KG1 (cell line): ENCODE measurements around the gene RCAN2.
"Not testable (repeated sequence)": the region's sequence is repeated elsewhere in the genome, so short reads cannot be mapped to it uniquely, and the experiment has no call there.

Experiments
- DNase-seq: peaks from one replicate; lab custom pipeline; 2025; lab: John Stamatoyannopoulos, UW

Gene RCAN2

DNA sequence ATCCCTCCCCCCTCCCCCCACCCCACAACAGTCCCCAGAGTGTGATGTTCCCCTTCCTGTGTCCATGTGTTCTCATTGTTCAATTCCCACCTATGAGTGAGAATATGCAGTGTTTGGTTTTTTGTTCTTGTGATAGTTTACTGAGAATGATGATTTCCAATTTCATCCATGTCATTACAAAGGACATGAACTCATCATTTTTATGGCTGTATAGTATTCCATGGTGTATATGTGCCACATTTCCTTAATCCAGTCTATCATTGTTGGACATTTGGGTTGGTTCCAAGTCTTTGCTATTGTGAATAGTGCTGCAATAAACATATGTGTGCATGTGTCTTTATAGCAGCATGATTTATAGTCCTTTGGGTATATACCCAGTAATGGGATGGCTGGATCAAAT, 158.8 kb downstream of the RCAN2 start:
- not testable (repeated sequence) for DNase-seq

DNA sequence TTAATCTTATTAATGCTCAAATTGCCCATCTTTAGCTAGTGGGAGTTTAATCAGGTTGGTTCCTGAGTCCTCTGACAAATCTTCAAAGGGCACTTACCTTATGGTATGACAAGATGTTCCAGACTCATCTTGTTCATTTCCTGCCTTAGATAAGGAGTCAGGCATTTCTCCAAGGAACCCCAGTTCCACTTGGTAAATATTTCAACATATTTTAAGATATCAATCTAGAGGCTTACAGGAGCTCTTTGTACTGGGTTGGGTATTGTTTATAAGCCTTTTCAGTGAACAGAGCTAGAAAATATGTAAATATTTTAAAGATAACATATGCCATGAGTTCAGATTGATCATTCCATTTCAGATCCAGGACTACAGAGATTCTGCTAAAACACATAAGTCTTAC, 159.8 kb downstream of the RCAN2 start:
- DNase-seq: no peak

DNA sequence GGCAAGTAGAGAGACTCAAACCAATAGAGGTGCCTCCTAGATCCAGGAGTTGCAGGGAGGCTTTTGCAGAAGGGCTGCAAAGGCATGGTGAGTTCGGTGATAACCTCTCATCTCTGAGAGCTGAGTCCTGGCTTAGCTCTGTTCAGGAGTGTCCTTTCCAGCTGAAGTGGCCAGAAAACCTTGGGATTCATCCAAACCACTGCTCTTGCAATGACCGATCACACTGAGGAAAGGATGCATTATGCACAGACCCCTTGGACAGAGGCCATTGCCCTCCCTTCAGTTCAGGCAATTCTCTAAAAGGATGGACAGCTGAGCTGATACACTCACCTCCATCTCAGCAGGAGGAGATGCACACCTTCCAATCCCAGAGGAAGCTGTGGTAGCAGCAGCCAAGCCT, 161.7 kb downstream of the RCAN2 start:
- no peak for DNase-seq

DNA sequence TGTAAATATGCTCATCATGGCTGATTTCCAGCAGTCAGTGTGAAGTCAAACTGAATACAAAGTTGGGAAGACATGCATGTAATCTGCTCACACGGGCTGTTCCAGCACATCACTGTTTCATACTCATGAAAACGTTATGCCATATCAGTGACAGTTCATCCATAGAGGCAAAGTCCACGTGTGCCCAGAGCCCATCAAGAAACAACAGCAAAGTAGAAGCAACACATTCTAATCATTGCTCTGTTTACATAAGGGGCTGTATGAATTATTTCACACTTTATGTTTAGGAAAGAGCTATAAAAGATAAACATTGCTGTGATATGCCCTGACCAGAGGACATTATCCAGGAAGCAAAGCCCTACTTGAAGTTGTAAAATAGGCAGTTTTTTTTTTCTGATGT, 163.5 kb downstream of the RCAN2 start:
- no peak for DNase-seq

DNA sequence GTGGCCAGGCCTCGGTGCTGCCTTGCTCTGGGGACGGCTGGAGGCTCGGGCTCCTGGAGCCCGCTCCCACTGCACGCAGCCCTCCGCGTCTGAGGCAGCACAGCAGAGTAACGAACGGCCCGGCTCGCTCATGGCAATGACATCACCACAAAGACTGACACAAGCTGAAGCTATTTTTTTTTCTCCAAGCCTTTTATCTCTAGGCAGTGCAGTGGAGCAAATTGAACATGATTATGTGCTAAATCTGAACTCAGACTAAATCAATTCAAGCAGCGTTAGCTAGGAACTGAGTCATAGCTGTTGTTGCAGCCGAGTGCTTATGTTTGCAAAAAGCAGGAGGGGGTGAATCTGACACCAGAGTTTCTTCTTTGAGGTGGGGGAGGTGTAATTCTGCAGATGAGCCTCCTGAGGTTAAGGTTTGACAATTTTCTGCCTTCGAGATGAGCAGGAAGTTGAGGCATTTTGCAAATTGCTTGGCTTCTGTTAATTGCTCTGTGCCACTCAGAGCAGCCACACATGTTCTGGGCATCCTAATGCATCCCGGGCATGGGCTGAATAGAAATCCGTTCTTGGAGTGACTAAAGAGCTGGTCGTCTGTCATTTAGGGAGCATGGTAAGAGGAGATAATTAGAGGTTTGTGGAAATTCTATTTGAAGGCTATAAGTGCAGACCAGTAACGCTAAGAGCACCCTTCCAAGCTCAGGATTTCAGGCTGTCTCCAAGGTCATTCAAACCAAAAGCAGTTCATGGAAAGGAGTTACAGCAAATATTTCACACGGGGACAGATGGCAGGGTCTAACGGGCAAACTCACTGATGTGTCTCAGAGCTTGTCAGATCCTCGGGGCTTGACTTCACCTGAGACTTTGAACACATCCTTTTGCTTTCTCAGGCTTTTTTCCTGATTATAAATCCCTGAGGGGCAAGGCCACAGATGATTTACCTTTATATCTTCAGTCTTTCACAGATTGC, 165.4 kb downstream of the RCAN2 start:
- DNase-seq: no peak

DNA sequence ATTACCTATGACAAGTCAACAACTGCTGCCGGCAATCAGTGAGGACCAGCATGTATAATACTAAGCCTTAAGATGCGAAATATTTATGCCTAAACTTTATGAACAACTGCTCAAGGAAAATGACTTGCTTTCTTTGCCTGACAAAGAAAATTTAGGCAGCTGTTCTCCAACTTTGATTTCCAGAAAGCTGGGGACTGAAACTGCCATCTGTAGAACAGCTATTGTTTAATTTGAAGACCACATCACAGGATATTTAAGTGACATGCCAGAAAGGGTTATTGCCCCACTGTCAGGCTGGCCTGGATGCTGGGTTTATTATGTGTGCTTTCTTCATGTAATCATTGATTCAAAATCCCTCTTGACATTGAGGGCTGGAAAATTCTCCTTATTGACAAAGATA, 166.5 kb downstream of the RCAN2 start:
- DNase-seq: no peak

DNA sequence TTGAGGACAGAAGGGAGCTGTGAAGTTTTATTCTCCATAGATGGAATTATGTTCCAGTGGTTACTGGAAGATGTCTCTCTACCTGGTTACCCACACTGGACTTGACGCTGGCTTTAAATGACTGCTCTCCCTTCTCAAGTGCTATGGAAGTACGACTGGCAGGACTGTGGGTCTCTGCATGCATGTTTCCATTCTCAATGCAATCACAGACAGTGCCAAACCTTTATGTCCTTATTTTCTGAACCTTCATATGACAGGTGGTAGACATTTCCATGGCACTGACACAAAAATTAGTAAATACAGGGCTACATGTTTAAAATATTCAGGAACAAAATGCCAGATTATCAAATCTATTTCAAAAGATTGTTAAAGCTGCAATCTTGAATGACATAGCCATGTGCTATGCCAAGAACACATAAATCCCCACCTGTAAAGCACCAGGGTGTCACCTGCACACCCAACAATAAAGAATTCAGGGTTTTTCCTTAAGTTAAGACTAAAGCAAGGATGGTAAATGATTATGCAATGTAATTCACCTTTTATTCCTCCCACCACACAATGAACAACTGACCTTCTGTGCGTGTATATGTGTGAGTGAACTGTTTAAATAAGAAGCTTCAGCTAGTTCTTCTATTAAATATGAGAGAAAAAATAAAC, 167.2 kb downstream of the RCAN2 start:
- no peak for DNase-seq

DNA sequence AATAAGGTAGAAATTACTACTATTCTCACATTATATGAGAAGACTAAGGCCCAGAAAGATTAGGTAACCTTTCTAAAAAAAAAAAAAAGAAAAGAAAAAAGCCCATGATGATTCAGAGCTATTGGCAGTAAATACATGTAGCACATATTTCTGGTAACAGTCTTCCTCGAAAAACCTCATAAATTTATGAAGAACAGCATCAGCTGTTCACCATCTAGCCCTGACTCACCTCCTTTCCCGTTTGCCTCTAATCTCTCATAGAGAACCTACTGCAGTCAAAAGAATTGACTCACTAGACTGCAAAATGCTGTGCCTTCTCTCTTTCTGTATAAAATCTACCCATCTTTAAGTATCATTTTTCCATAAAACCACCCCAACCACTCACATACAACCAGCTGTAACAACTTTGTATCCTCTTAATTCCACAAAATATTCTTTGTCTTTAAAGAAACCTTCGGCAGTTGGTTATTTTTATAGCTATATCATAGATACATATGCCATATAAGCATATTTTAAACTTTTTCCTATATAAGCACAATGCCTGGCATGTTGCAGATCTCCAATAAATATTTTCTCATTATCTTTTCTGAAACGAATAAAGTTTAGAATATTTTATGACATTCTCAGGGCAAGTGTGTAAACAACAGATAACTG, 167.8 kb downstream of the RCAN2 start:
- no peak for DNase-seq

DNA sequence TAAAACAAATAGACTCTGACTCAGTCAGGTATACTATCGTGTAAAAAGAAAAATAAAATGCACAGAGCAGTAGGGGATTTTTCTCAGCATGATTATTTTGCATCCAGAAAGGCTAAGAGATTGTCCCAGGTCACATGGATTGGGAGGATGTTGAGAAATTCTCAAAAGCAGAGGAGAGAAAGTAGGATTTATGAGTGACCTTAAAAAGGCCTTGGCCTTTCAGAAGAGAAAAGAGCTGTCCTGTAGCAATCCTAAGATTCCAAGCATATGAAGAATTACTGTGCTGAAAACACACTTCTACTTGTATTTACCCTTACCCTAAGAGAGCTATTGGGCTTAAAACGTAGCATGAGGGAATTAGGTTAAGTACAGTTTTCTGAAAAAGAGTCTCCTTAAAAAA, 170.7 kb downstream of the RCAN2 start:
- DNase-seq: no peak

DNA sequence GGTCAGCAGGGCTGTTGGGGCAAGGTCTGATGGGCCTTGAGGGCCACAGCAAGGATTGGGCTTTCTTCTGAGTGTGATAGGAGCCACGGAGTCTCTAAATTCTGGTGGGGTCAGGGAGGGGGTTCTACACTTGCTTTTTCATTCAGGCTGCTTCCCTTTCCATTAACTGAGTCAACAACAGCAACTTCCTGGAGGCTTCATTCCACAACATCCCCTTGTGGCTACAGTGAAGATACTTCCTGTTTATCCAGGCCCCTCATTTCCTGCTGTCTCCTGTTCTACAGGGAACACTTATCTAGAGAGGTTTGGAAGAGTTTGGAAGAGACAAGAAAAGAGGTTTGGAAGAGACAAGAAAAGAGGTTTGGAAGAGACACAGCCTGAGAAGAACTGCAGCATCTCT, 175.7 kb downstream of the RCAN2 start:
- DNase-seq: no peak

DNA sequence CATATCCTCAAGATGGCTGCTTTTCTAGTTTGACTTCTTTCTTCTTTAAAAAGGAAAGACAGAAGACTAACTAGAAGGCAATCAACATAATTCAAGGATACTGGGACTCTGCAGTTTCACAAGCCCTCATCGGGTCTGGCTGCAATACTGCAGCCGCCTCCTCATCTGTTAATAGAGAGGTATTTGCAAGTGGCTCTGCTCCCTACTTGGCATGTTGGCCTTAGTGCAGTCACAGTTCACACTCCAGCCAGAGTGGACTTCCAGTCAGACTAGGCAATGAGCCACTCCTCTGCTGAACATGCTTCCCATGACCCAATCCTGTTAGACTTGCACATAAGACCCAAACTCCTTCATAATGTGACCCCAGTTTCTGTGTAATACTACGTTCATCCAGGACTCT, 178.6 kb downstream of the RCAN2 start:
- no peak for DNase-seq

DNA sequence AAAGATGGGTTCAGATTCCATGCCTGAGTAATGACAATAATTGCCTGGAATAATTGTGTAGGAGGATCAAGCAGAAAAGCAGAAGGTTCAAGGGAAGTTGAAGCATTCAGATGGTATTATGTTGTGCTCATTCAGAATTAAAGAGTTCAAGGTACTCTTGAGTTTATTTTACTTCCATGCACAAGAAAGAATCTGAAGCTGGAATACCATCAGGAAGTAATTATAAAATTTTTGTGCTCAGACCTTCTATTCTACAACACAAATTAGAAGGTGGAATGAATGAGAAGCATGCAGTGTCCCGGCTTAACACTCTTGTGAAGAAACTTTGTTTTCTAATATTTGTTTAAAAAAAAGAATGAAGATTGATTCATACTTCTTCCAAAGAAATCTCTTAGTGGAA, 181.1 kb downstream of the RCAN2 start:
- DNase-seq: no peak

DNA sequence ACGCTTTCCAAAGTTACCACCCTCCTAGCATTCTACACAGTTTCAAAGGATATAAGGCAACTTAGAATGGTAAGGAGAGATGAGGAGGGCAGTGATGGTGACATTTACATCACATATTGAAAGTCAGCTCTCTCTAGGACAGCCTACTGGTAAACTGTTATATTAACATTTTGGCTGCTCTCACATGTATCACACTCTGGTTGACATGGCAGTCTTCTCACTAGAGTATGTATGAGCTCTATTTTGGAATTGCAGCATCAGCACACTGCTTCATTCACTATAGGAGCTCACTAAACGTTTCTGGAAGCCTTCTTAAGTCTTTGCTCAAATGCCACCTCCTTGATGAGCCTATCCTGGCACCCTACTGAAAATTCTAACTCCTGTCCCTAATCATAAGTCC, 184.8 kb downstream of the RCAN2 start:
- no peak for DNase-seq

DNA sequence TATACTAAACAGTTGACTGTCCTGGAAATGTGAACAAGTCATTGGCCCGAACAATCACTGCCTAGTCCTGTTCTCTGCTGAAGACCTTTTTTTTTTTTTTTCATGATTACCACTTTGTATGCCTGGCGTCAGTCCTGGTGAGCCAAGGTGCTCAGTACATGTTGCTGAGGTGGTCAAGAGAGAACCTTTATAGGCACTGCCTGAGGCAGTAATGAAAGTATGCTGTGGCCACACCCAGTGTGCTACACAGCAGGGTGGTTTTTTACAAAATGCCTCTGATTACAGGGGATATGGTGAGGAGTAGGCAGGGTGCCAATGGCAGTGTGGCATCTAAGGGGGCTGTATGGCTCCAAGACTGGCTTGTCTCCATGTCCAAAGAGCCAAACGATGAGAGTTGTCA, 185.4 kb downstream of the RCAN2 start:
- DNase-seq: no peak

DNA sequence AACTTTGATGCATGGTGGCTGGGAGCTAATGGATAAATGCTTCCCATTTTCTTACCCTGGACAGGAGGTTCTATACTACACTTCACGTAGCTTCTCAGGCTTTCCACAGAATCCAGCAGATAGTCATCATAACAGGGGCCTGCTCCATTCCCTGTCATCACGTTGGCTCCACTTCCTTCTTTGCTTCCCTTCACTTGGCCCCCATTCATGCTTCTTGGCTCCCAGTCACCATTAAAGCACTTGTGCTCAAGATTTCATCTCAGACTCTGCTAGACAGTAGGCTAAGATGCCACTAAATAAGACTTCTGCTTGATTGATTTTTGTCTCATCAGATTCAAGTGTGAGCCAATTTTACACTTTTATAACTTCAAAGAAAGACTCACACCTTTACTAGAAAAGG, 186.0 kb downstream of the RCAN2 start:
- DNase-seq: no peak

DNA sequence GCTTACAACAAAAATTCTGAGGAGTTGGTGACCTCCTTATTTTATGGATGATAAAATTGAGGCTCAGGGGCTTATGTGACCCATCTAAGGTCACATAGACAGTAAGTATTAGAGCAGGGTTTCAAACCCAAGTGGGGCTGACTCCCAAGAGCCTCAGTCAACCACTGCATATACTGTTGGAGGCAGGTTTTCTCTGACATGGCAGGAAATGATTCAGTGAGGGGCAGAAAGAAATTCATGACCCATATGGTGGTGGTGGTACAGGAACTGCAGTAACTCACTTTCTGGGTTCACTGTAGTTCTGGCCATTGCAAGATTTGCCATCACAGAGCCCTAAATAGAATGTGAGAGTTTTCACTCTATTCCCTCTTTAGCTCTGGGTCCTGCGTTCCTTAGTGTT, 188.4 kb downstream of the RCAN2 start:
- no peak for DNase-seq

DNA sequence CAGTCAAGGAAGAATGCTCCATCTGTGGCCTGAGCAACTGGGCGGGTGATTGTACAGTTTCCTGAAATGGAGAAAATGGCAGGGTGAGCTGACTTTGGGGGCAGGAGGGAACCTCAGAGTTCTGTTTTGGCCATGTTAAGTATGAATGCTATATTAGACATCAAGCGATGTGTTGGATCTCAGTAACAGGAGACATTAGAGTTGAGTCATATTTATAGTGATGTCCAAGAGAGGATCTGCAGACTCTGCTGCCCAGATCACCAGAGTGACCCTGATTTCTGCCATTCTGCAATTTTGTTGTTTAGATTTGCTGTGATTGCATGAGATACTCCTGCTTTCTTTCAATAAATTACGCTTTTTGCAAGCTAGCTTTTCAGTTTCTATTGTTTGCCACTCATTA, 189.1 kb downstream of the RCAN2 start:
- DNase-seq: no peak

DNA sequence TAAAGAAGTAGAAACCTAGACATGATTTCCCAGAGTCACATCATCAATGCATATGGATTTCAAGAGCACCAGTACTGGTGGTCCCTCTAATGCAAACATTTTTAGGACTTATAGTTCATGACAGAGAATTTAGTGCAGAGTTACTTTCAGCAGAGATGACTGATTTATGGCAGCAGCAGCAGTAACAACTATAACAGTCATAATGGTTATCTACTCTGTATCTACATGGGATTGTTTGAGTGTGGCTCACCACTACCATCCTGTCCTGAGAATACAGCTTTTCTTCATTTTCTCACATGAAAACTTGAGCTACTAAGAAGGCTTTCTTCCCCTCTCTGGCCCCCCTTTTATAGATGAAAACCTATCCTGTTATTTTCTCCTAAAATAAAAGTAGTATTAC, 192.0 kb downstream of the RCAN2 start:
- no peak for DNase-seq

DNA sequence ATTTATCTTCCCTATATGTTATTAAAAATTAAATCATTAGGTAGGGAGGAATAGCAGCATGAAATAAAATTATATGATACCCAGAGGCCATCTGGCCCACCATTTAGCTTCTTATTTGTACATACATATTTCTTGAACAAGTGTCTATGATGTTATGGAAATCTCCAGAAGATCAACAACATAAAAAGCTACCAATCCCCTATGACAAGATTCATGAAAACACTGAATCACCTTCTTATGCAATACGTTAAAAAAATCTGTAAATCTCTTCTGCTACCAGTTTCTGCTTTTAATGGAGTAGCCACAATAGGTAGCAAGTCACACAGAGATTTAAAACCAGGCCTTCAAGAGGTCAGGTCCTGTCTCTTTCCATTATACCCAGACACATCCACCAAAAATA, 194.7 kb downstream of the RCAN2 start:
- DNase-seq: no peak

DNA sequence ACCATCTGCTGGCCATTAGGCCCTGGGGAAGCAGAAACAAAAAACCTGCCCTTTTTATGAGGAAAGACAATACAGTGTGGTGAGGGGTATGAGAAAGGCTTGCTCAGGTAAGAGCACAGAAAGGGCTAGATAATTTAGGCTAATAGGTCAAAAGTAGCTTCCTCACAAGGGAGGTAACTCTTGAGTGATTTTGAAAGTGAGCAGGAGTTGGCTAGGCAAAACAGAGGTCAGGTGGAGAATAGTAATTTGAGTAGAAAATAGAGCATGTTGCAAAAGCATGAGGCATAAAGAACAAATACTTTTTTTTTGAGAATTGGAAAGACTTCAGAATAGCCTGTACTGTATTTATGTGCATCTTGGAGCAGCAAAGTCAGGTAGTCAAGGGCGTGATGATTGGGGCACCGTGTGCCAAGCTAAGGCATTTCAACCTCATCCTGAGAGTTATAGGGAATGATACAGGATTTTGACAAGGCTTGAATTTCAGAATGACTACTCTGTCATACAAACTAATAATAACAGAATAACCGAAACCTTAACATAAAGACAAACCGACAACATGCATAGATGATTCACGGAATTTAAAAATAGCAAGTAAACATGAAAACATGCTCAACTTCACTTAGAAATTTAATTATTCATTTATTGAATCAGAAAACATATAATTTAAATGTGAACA, 197.5 kb downstream of the RCAN2 start:
- no peak for DNase-seq

DNA sequence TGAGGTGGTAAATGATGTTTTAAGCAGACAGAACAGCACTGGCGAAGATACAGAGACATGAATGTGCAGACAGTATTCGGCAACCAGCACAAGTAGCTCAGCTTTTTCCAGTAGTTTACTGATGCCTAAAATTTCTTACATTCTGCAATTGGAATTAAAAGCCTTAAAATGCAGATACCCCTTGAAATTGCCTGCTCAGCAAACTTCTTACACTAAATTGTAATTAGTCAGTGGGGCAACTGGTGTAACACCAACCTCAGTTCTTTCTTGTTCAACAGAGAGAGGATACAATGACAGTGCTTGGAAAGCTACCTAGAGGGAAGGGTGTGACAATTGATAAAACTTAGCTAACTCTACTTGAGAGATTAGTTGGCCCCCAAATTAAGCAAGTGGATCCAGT, 199.4 kb downstream of the RCAN2 start:
- DNase-seq: no peak

DNA sequence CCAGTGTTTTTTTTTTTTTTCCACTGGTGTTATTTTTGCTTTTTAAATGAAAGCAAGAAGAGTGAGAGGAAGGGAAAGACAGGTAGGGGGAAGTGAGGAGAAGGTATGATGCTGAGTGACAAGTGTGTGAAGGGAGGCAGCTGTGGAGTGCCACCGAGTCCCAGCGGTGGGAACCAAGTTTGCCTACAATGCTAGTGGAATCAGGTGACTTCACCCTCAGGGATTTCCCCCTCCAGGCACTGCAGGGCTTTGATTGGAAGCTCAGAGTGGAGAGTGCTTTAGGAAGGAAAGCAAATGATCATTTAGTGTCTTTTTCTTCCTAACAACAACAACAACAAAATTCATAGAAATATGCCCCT, 200.0 kb downstream of the RCAN2 start:
- no peak for DNase-seq
